HG03139 (cell line): ENCODE measurements around the gene TBC1D2B.
"Not testable (repeated sequence)": the region's sequence is repeated elsewhere in the genome, so short reads cannot be mapped to it uniquely, and the experiment has no call there.

ENCODE experiments used
- ATAC-seq: cut with Tn5 transposase; IDR thresholded peaks from one replicate; pipeline ENCODE4 v1.9.1; 2021; ENCODE audit not compliant: unreplicated experiment

The TBC1D2B gene

DNA sequence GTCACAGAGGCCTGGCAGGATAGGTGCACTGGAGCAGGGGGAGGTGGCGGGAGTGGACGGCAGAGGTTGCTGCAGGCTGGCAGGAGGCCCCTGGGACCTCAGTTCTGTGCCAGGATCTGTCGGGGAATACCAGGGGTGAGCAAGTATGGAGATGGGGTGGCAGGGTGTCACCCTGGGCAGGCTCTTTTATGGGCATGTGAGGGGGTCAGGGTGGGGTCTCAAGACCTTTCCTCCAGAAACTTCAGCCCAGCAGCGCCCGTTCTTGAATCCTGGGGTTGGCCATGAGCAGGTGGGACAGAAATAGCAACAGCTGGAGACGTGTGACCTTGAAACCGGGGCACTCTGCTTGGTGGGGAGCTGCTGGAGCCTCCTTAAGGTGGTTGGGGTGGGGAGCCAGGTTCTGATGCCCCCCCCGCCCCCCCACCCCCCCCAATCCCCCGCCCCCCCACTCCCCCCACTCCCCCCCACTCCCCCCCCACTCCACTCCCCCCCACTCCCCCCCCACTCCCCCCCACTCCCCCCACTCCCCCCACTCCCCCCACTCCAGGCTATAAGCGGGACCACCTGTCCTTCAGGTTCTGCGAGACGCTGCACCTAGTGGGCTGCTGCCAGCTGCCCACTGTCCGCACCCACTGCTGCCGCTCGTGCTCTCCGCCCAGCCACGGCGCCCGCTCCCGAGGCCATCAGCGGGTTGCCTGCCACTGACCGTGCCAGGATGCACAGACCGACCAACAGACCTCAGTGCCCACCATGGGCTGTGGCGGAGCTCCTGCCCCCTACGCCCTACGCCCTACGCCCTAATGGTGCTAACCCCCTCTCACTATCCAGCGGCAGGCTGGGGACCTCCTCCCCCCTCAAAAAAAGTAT is 84.9 kb downstream of the TBC1D2B start:
- no peak for ATAC-seq

GRCh38 chr15:77991658-77992201 is 85.8 kb downstream of the TBC1D2B start:
- ATAC-seq, result not testable (repeated sequence)

GRCh38 chr15:77991029-77991406 is 86.5 kb downstream of the TBC1D2B start:
- no peak for ATAC-seq

- ATAC-seq, result no peak
These were observed 88.0 kb downstream of the TBC1D2B start for GRCh38 chr15:77989296-77990143.

- ATAC-seq, result no peak
These were observed 88.9 kb downstream of the TBC1D2B start for GRCh38 chr15:77988347-77989295.

- ATAC-seq, result not testable (repeated sequence)
These were observed 89.8 kb downstream of the TBC1D2B start for GRCh38 chr15:77987765-77988136.

GRCh38 chr15:77986891-77987764 is 90.4 kb downstream of the TBC1D2B start:
- ATAC-seq, result no peak

DNA sequence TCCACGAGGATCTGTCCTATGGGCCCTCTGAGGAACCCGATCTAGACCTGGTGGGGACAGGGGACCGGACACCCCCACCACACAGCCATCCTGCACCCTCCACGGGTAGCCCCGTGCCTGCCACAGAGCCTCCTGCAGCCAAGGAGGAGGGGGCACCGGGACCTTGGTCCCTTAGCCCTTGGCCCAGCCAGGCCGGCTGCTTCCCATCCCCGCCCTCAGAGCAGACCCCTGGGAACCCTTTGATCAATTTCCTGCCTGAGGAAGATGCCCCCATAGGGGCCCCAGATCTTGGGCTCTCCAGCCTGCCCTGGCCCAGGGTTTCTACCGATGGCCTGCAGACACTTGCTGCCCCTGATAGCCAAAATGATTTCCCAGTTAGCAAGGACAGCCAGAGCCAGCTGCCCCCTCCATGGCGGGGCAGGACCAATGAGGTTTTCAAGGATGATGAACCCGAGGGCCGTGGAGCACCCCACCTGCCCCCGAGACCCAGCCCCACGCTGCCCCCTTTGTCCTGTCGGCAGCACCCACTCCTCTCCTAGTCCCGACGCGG is 91.5 kb downstream of the TBC1D2B start:
- ATAC-seq, result no peak

GRCh38 chr15:77985031-77985930 is 92.2 kb downstream of the TBC1D2B start:
- no peak for ATAC-seq

- no peak for ATAC-seq
These were observed 93.1 kb downstream of the TBC1D2B start for GRCh38 chr15:77984446-77984861.

- no peak for ATAC-seq
These were observed 93.6 kb downstream of the TBC1D2B start for GRCh38 chr15:77983708-77984445.

DNA sequence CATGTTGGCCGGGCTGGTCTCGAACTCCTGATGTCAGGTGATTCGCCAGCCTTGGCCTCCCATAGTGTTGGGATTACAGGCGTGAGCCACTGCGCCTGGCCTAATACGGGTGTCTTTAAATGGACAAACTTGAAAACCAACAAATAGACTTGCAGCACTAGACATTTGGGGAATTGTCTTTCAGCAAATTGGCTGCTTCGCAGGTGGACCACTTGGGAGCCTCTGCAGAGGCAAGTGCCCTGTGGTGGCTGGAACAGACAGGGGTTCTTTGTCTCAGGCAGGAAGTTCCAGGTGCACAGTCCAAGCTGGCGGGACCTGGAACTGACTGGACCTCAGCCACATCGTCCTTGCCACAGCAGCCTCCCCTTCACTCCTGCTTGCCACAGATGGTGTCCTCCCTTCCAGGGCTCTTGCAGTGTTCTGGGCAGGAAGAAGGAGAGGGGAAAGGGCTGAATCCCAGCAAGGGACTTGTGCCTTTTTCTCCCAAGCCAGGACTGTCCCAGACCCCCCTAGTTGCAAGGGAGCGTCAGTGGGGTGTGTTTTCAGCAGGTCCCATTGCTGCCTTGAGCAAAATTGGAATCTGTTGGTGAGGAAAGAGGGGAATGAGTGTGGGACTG is 94.3 kb downstream of the TBC1D2B start:
- no peak for ATAC-seq

- no peak for ATAC-seq
These were observed 95.4 kb downstream of the TBC1D2B start for GRCh38 chr15:77982127-77982490.

DNA sequence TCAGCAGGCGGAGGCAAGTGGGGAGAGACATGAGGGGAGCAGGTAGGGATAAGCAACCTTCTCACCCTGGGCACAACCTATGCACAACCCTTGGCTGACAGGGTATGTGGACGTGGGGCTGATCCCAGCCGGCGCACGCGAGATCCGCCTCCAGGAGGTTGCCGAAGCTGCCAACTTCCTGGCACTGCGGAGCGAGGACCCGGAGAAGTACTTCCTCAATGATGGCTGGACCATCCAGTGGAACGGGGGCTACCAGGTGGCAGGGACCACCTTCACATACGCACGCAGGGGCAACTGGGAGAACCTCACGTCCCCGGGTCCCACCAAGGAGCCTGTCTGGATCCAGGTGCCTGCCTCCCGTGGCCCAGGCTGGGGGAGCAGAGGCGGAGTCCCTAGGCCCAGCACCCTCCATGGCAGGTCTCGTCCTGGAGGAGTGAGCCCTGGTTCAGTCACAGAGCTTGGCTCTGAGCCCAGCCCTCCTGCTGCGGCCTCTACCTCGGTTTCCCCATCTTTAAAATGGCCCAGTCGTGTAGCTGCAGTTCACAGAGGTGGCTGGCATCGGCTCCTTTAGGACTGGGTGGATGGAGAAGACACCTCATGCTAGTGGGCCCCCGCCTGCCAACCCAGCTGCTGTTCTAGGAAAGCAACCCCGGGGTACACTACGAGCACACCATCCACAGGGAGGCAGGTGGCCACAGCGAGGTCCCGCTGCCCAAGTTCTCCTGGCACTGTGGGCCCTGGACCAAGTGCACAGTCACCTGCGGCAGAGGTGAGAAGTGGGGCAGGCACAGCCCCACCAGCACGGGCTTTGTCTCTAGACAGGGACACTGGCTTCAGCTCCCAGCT is 96.0 kb downstream of the TBC1D2B start:
- no peak for ATAC-seq

DNA sequence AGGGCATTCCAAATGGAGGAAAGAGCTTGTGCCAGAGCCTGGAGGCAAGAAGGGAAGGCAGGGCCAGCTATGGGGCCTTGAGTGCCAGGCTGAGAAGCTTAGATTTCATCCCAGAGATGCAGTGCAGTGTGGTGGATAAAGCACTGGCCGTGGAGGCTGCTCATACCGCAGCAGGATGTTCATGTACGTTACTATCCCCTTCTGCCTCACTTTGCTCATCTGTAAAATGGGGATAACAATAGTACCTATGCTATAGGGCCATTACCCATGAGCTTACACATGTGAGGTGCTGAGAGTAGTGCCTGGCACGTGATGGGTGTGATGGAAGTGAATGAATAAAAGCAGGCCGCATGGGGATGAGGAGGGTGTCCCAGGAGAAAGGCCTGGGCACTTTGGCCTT is 96.8 kb downstream of the TBC1D2B start:
- not testable (repeated sequence) for ATAC-seq

GRCh38 chr15:77980098-77980497 is 97.4 kb downstream of the TBC1D2B start:
- ATAC-seq, result no peak
